Colonic mucosa (tissue), 4 donors: ENCODE measurements around the gene MEDAG. TPM values are rescaled to one million over a fixed set of nuclear protein-coding genes. Genes with fewer than 3 reads are reported as not detected.
A peak's percentile ranks its signal among the peaks of the same experiment; 100 is the strongest.

Experiments
- DNase-seq: peaks from one replicate; pipeline ENCODE4 v3.0.0-alpha.2; 2020
- H3K27ac ChIP-seq: fragments of 200-600 bp; one replicate; pipeline ENCODE4 v1.8.0; 2021
- H3K27me3 ChIP-seq: fragments of 200-600 bp; one replicate; pipeline ENCODE4 v1.8.0; 2021
- H3K36me3 ChIP-seq: fragments of 200-600 bp; one replicate; pipeline ENCODE4 v1.8.0; 2021
- H3K4me1 ChIP-seq: fragments of 200-600 bp; one replicate; pipeline ENCODE4 v1.8.0; 2021; ENCODE audit warnings: mild to moderate bottlenecking
- H3K4me3 ChIP-seq: fragments of 200-600 bp; one replicate; pipeline ENCODE4 v1.8.0; 2021
- H3K9ac ChIP-seq, 2 donors: one replicate each; pipeline ENCODE4 v1.7.0; 2013; ENCODE audit warnings: control low read depth in 2 of 2, low read depth in 2 of 2, low read length in 2 of 2
- H3K9me3 ChIP-seq: fragments of 200-600 bp; one replicate; pipeline ENCODE4 v1.8.0; 2021
- intact Hi-C: fragments of 100-400 bp; cut with DNase I; formaldehyde crosslinking; loops from one replicate; pipeline ENCODE4 v1.14.1; 2022
- total RNA-seq, 2 donors: library from RNA; stranded (reverse); fragmentation: NEBNext Ultra II Directional in 1 of 2; extraction: Animal tissue kit (Norgen Biotek cat#: 25700) in 1 of 2; gene quantifications; one replicate each; pipeline ENCODE4 v1.2.1, GENCODE V29; 2021
- TF ChIP-seq, protein P1 (sequence below): fragments of 200-600 bp; IDR thresholded peaks from one replicate; pipeline ENCODE4 v1.8.0; 2022; ENCODE audit warnings: antibody characterized with exemption, mild to moderate bottlenecking
- donor health status: healthy.
- donor health status: DM: no; HTN: no; CAD: no.
- donor health status: DM: no; HTN: no; CAD: no.

The MEDAG gene
- total RNA-seq, 2 donors from 2014 or later: 0.62 to 2.6 TPM

DNA sequence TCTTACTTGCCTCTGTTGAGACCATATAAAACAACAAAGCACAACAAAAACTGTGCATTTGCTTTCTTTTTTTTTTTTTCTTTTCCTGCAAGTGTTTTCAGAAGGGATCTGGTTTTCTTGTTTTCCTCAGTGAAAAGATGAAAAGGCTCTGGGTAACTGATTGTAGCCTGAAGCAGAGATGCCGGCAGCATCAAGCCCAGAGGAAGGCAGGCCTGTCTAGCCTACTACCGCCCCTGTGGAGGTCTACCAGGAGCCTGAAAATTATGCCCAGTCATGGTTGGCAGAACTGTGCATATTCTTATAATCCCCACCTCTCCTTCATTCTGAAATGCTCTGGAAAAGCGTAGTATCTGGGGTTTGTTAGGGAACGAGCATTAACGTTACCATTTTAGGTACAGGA is 32.6 kb upstream of the MEDAG start:
- H3K9me3 ChIP-seq: no peaks in the 10 kb centered on the region
- H3K27me3 ChIP-seq: no peaks in the 10 kb centered on the region
- H3K27ac ChIP-seq: no peak overlapping the region
- no peaks in the 10 kb centered on the region for H3K36me3 ChIP-seq
- TF ChIP-seq, protein P1, sequence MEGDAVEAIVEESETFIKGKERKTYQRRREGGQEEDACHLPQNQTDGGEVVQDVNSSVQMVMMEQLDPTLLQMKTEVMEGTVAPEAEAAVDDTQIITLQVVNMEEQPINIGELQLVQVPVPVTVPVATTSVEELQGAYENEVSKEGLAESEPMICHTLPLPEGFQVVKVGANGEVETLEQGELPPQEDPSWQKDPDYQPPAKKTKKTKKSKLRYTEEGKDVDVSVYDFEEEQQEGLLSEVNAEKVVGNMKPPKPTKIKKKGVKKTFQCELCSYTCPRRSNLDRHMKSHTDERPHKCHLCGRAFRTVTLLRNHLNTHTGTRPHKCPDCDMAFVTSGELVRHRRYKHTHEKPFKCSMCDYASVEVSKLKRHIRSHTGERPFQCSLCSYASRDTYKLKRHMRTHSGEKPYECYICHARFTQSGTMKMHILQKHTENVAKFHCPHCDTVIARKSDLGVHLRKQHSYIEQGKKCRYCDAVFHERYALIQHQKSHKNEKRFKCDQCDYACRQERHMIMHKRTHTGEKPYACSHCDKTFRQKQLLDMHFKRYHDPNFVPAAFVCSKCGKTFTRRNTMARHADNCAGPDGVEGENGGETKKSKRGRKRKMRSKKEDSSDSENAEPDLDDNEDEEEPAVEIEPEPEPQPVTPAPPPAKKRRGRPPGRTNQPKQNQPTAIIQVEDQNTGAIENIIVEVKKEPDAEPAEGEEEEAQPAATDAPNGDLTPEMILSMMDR: no peak
- no peak overlapping the region for H3K4me3 ChIP-seq
- H3K9ac ChIP-seq: no peak overlapping the region
- no peaks in the 10 kb centered on the region for H3K4me1 ChIP-seq
- no peak for DNase-seq
- intact Hi-C loops: no loop called here

DNA sequence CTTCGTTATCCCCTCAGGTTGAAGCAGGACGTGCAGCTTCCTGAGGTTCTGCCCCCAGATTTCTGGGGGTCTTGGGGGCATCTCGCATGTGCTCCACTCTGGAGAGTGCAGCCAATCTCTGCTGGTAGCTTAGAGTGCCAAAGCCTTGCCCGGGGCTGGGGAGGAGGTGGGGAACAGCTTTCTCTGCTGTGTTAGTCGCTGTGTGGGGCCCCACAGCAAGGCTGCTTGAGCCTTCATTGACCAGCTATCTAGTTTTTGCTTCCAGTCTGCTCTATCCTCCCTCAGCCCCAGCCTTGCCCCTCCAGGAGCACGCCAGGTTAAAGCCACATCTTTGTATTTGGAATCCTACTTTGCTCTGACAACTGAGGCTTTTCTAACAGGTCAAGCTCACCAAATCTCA is 32.0 kb upstream of the MEDAG start:
- no peaks in the 10 kb centered on the region for H3K9me3 ChIP-seq
- H3K27me3 ChIP-seq: no peaks in the 10 kb centered on the region
- H3K9ac ChIP-seq: no peak overlapping the region
- TF ChIP-seq, protein P1: no peak
- no peaks in the 10 kb centered on the region for H3K36me3 ChIP-seq
- no peak overlapping the region for H3K4me3 ChIP-seq
- intact Hi-C loops: no loop called here
- no peaks in the 10 kb centered on the region for H3K4me1 ChIP-seq
- DNase-seq: no peak
- H3K27ac ChIP-seq: no peak overlapping the region

DNA sequence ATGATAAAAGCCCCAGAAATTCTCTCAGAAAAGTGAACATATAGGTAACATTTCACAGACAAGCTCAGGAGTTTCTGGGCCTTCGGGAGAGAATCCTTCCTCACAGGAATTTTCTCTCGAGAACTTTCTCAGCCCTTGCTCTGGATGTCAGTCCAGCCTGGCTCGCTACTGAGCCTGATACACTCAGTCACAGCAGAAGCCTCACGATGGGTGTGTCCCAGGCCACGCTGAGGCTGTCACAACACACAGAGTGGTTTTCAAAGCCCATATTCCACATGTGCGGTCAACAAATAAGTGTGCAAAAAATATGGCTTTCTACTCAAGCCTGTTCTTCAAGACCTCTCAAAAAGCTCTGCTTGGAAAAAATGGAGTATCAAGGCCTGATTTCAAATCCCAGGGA is 31.5 kb upstream of the MEDAG start:
- no peaks in the 10 kb centered on the region for H3K27me3 ChIP-seq
- no peaks in the 10 kb centered on the region for H3K9me3 ChIP-seq
- no peaks in the 10 kb centered on the region for H3K4me1 ChIP-seq
- H3K4me3 ChIP-seq: no peak overlapping the region
- no peak overlapping the region for H3K27ac ChIP-seq
- DNase-seq: no peak
- TF ChIP-seq, protein P1: no peak
- H3K9ac ChIP-seq: no peak overlapping the region
- intact Hi-C loops: no loop called here
- no peaks in the 10 kb centered on the region for H3K36me3 ChIP-seq

DNA sequence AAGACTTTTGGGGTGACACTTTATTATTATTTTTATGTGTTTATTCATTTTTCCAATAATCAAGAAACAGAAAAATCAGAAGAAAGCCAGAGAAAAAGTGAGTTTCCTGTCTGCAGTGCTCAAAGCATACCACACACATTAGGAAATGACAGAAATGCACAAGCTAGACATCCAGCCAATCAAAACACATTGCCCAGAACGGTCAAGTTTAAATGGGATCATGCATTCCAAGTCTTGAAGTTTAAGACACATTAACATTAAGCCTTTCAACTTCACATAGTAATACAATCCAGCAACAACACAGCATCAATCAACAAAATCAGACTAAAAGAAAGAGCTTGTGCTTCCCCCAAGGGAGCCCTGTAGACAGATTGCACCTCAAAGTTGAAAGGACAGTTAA is 28.7 kb upstream of the MEDAG start:
- Histone ChIP-seq H3K9ac (no peak overlapping the region), H3K27ac (no peak overlapping the region), H3K4me1 (no peaks in the 10 kb centered on the region), H3K4me3 (no peak overlapping the region), H3K9me3 (no peaks in the 10 kb centered on the region), H3K27me3 (no peaks in the 10 kb centered on the region), H3K36me3 (no peaks in the 10 kb centered on the region)
- TF ChIP-seq, protein P1: no peak
- no peak for DNase-seq
- intact Hi-C loops: no loop called here

DNA sequence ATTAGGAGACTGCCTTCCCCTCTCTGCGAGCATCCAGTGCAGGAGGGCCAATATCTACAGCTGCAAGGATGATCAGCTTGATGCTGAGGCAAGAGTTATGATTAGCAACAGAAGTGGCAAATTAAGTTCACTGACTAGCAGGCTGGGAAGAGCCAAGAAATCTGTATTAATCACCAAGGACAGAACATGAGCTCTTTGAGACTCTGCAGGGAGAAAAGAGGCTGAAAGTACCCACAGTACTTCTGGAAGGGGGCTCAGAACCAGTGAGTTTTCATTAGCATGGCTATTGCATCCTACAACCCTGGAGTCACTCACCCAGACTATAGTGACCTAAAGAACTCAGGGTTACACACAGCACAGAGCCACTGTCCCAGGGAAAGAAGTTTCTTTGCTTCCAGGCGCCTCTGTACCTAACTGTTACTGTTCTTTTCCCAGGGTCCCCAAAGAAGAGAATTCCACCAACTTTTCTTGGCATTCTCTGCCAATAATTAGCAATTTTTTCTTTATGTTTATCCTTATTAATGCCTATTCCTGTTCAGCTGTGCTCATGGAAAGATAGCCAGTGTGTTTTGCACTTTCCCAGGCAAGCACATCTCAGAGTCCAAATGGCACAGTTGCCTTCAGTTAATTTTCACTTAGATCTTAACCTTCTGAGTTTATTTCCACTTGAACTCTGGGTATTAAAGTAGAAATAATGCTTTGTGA is 25.8 kb upstream of the MEDAG start:
- DNase-seq: no peak
- H3K9me3 ChIP-seq: no peaks in the 10 kb centered on the region
- no peaks in the 10 kb centered on the region for H3K27me3 ChIP-seq
- intact Hi-C loops: no loop called here
- H3K27ac ChIP-seq: peak overlapping the region; percentile 23
- TF ChIP-seq, protein P1: no peak
- H3K36me3 ChIP-seq: no peaks in the 10 kb centered on the region
- H3K4me3 ChIP-seq: no peak overlapping the region
- no peak overlapping the region for H3K9ac ChIP-seq
- H3K4me1 ChIP-seq: no peaks in the 10 kb centered on the region
